Erythroblast (primary cell): Measurements from ENCODE around the gene SLC39A12.

Experiments used
- DNase-seq, 2 experiments: peaks; one replicate each; lab custom pipeline; 2025; lab: John Stamatoyannopoulos, UW
- GATA1 ChIP-seq: IDR thresholded peaks from 2 replicates; pipeline ENCODE4 v1.6.1; 2011; ENCODE audit warnings: low read depth, mild to moderate bottlenecking, control low read depth, low read length, moderate library complexity
- POLR2A ChIP-seq: IDR thresholded peaks from 2 replicates; pipeline ENCODE4 v1.6.1; 2011; ENCODE audit warnings: mild to moderate bottlenecking, low read length

Gene SLC39A12

DNA sequence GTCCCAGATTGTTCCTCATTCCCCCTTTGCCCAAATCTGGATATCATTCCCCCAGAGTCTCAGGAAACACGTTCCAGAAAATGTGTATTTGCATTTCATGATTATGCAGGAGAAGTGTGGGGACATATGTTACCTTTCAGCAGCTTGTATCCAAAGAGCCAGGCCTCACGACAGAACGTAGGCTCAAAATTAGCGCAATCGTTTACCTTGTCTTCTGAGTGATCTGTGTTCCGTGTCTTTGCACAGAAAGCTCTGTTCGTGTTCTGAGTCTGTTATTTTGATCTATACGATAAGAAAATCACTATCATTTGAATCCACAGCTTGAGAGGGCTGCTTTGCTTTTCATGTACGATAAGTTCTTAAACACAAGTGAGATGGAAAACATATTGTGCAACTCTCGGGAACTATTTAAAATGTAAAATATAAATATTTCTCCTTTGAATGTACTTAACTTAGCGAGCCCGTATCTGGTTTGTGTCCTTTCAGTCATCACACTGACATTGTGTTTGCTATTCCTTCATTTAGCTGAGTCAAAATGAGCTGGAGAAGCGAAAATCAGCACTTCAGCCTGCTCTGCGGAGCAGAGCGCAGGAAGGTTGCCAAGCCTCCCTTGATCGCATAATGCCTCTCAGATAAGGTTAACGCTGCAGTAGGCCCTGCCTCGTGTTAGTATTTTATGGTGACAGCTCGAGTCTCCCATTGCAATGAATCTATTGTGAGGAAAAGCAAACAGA is 108.3 kb downstream of the SLC39A12 start:
- TF ChIP-seq GATA1 = no peak
- TF ChIP-seq POLR2A = no peak
- DNase-seq = no peak

DNA sequence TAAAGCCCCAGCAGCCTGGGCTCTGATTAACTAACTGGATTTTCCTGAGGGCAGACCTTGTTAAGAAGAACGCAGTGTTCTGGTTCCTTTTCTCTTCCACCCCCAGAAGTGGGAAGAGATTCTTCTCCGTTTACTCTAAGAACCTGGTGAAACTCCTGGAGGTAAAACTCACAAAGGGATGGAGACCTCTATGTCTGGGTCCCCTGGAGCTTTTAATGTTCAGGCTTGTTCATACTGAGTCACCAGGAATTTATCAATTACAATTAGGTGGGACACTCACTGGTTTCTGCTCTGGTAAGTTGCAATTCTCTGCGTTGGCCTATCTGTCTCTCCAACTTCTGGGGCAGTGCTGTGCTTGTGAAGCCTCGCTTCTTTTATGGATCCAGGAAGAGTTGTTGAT is 115.2 kb downstream of the SLC39A12 start:
- no peak for DNase-seq
- TF ChIP-seq POLR2A (no peak), GATA1 (no peak)

DNA sequence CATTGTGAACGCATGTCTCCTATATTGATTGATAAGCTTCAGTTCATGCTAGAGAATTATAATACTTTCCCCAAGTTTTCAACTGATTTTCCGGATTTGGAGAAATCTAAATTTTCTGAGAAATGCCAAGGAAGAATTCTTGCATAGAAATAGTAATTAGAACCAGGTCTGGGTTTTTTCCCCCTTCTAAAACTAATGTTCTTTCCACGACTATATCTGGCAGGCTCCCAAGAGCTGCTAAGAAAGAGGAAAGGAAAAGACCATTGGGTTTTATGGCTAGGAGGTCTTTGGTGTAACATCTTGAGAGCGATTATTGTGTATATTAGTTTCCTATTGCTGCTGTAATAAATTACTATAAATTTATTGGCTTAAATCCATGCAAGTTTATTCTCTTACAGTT is 116.7 kb downstream of the SLC39A12 start:
- no peak for TF ChIP-seq POLR2A
- no peak for TF ChIP-seq GATA1
- no peak for DNase-seq

DNA sequence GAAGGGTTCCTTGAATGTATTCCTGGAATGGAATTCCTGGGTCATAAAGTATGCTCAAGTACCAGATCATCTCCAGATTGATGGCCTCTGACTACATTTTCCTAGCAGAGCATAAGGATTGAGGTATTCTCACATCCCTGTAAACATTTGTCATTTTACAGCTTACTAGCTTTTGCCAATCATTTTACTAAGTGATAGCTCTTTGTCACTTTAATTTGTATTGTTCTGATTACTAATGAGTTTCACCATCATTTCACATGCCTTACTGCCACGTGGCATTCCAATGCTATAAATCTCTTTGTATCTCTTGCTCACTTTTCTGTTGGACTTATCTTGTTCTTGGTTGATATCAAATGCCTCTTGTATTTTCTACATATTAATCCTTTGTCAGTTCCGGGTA is 119.9 kb downstream of the SLC39A12 start:
- no peak for TF ChIP-seq POLR2A
- no peak for TF ChIP-seq GATA1
- no peak for DNase-seq

DNA sequence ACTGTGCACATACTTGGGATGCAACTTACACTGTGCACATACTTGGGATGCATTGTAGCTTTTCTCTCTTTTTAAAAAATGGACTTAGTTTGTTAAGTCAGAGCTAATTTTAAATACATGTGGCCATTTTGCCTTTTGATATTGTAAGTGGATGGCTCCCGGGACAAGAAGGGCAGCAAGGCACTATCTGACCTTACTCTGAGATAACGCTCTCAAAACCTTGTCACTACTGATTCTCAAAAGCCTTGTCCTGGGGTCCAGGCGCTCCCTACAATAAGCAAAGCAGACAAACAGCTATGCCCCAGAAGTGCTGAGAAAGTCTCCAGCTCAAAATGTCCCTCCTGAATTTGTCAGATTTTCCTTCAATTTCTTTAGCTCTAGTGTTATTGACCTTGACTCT is 121.6 kb downstream of the SLC39A12 start:
- TF ChIP-seq POLR2A = no peak
- DNase-seq = no peak

DNA sequence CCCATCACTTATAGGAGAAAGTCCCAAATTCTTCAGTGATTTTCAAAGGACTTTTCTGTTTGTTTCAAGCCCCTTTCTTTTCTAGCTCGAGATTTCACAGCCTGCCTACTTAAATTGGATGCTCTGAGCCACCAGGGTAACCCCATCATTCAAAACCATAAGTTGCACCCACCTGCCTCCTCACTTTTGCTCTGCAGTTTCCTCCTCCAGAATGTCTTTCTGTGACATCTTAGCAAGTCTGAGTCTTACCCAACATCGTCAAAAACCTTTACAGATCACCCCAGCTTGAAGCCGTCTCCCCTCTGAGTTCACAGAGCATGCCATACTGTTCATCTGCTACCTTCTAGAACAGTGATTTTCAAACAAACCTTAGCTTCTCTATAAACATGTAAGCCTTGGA is 124.2 kb downstream of the SLC39A12 start:
- no peak for DNase-seq
- TF ChIP-seq POLR2A (no peak), GATA1 (no peak)

DNA sequence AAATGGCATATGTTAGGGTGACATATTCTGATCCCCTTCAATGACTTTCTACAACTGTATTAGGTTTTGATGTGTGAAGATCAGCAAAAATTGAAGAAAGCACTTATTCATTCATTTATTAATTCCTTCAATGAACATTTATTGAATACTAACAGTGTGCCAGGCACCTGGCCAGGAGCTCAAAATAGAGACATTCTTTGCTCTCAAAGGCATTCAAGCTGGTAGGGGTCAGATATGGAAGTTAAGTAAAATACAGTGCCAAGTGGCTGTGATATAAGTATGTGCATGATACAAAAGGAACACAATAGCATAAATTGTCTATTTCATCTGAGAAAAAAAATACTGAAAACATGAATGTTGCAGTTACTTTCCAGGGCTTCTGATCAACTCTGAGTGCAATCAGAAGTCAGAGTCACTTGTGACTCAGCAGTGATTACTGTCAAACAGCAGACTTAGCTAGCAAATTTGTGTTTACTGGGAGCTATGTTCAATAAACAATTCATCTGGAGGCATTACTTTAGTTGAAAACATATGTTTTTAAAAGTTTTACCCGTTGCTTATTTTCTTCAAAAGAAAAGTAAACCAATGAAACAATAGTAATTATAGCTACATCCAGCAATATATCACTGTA is 128.1 kb downstream of the SLC39A12 start:
- no peak for DNase-seq
- TF ChIP-seq POLR2A (no peak), GATA1 (no peak)

DNA sequence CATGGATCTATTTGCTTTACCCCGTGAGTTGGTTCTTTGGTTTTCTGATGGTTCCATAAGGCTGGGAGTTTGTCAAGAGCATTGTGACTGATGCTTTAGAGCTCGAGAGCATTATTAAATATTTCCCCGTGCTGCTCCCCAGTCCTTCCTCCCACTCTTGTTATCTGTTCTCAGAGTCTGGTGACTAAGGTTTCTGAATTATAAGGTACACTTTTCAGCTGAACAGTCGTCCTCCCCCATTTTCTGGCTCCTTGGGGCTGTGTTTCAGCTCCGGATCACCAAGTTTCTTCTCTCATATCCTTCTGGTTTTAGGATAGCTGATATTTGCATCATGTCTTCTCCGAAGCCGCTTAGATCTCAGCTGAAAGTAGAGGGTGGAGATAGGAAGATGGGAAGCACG is 130.7 kb downstream of the SLC39A12 start:
- DNase-seq = no peak
- TF ChIP-seq POLR2A (no peak), GATA1 (no peak)

DNA sequence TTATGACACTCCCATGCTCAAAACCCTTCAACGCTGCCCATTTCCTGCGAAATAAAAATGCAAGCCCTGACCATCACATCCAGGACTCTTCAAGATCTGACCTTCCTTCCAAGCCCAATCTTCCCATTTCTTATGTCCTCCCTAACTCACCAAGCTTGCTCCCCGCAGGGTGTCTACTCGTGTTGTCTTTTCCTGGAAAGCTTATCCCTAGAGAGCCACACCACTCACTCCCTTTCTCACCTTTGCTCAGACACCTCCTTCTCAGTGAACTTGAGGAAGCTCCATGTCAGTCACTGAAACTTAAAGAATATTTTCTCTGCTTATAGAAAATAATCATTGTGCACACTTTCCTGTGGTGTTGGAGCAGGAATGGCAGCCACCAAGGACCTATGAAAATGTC is 134.1 kb downstream of the SLC39A12 start:
- no peak for DNase-seq
- no peak for TF ChIP-seq GATA1
- TF ChIP-seq POLR2A = no peak

DNA sequence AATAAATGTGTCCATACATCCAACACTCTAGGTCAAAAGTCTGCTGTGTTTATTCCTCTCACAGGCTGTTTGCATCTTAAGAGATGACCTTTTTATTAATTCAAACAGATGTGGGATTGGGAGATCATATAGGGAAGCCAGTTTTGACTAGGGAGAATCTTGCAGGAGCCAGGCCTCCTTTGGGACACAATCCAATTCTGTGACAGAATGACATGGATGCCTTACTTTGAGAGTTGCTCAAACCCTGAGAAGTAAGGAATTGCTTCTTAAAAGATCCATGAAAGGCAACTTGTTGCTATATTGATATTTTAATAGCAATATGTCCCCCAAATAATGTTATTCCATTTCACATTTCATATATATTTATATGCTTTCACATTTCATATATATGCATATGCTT is 135.0 kb downstream of the SLC39A12 start:
- DNase-seq = no peak
- TF ChIP-seq POLR2A = no peak
- no peak for TF ChIP-seq GATA1

DNA sequence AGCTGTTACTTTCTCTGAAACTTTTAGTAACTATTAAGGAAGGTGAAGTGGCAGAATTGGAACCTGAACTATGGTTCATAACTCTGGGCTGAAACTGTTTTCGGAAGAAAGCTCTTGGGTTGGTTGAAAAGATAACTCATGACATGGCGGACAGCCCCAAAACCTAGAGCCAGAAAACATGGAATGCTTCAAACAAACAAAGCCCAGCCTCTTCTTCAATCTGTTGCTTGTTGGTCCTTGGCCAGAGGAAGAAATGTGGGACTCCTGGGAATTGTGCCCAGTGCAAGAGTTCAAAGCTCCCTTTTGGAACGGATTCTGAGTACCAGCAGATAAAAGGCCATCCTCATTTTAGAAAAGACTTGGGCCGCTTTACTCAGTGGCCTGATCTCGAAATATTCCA is 135.6 kb downstream of the SLC39A12 start:
- no peak for DNase-seq
- no peak for TF ChIP-seq GATA1
